Calu3 (cell line): ENCODE data around the gene SCRT2. TPM values are rescaled to one million over a fixed set of nuclear protein-coding genes. Genes with fewer than 3 reads are reported as not detected.

Experiments
- BruUV-seq: library from RNA; stranded (reverse); fragments of 400-500 nt; replicated peaks from 2 replicates; lab custom pipeline; 2021; lab: Mats Ljungman, UMichigan
- CTCF ChIA-PET: fragments of 300-600 bp; sonication (Branson Sonifier 250); formaldehyde crosslinking; loops from one replicate; lab custom pipeline; 2022; ENCODE audit warnings: antibody characterized with exemption; lab: Charles Lee
- DNase-seq: peaks from one replicate; pipeline ENCODE4 v3.0.0; 2022
- H3K27ac Mint-ChIP-seq: one replicate; pipeline ENCODE4 v1.8.0; 2022; ENCODE audit warnings: mixed read lengths; ENCODE audit not compliant: unreplicated experiment
- H3K27me3 Mint-ChIP-seq: one replicate; pipeline ENCODE4 v1.8.0; 2022; ENCODE audit warnings: mixed read lengths; ENCODE audit not compliant: unreplicated experiment
- H3K36me3 Mint-ChIP-seq: one replicate; pipeline ENCODE4 v1.8.0; 2022; ENCODE audit warnings: mild to moderate bottlenecking, moderate library complexity, mixed read lengths; ENCODE audit not compliant: insufficient read depth, unreplicated experiment
- H3K4me1 Mint-ChIP-seq: one replicate; pipeline ENCODE4 v1.8.0; 2022; ENCODE audit warnings: mild to moderate bottlenecking, low read depth, mixed read lengths; ENCODE audit not compliant: unreplicated experiment
- H3K4me3 Mint-ChIP-seq: one replicate; pipeline ENCODE4 v1.8.0; 2022; ENCODE audit warnings: mild to moderate bottlenecking, low read depth, moderate library complexity, mixed read lengths; ENCODE audit not compliant: unreplicated experiment
- H3K9me3 Mint-ChIP-seq: one replicate; pipeline ENCODE4 v1.8.0; 2022; ENCODE audit warnings: low read depth, mixed read lengths; ENCODE audit not compliant: unreplicated experiment
- CTCF ChIP-seq: fragments of 200-600 bp; IDR thresholded peaks from one replicate; pipeline ENCODE4 v1.8.0; 2022; ENCODE audit warnings: antibody characterized with exemption; ENCODE audit not compliant: unreplicated experiment
- intact Hi-C: fragments of 100-400 bp; cut with micrococcal nuclease; formaldehyde crosslinking; loops from one replicate; pipeline ENCODE4 v1.10.0; 2022; ENCODE audit not compliant: unreplicated experiment
- total RNA-seq: library from RNA; stranded (reverse); gene quantifications from 2 replicates; pipeline ENCODE4 v1.2.3, GENCODE V29; 2022

The SCRT2 gene
- total RNA-seq, 1 experiment from 2014 or later, result not detected

GRCh38 chr20:611843-612185 lies 63.8 kb downstream of the SCRT2 start:
- Mint-ChIP-seq H3K9me3 (no peaks in the 10 kb centered on the region), H3K4me1 (no peaks in the 10 kb centered on the region), H3K36me3 (no peaks in the 10 kb centered on the region), H3K27me3 (peaks cover 70% of the 10 kb centered on the region), H3K27ac (no peak overlapping the region), H3K4me3 (no peak overlapping the region)
- CTCF ChIA-PET, result no interaction called here
- no TSS peak for BruUV-seq
- TF ChIP-seq CTCF, result no peak
- DNase-seq, result no peak
- intact Hi-C loops, result no loop called here

Other genes with a start within 250 kb of the SCRT2 start
- gene TBC1D20, start 213.3 kb downstream of the SCRT2 start, total RNA-seq, result 15.0 and 18.7 TPM in 2 replicates
- gene CSNK2A1, start 132.0 kb downstream of the SCRT2 start, total RNA-seq, result 110 and 113 TPM in 2 replicates
- not detected in 2 replicates for gene TCF15, start 65.5 kb downstream of the SCRT2 start, total RNA-seq
- gene SRXN1, start 22.6 kb downstream of the SCRT2 start, total RNA-seq, result 17.4 and 18.1 TPM in 2 replicates
- gene SLC52A3, start 92.7 kb upstream of the SCRT2 start, total RNA-seq, result 11.1 TPM in 2 replicates
- gene FAM110A, start 157.9 kb upstream of the SCRT2 start, total RNA-seq, result 14.5 and 14.9 TPM in 2 replicates
- gene ANGPT4, start 240.5 kb upstream of the SCRT2 start, total RNA-seq, result not detected in 2 replicates